ENCODE measurements around the gene GPR149.

GRCh38 chr3:154364849-154365248 is 65.1 kb downstream of the GPR149 start:
- TF ChIP-seq CTCF (conservative IDR thresholded peaks at IDR 0.05 in 1 of 2, IDR thresholded peaks at IDR 0.05 in 1 of 2; ENCODE audit: extremely low read depth in 1 of 2, insufficient read depth in 1 of 2, low read depth in 1 of 2, low read length in 2 of 2) (no peak), EZH2 (IDR thresholded peaks at IDR 0.05; ENCODE audit: borderline replicate concordance, low read length) (no peak)
